HFFc6 (cell line): ENCODE results near the gene ZNF831. TPM values are rescaled to one million over a fixed set of nuclear protein-coding genes. Genes with fewer than 3 reads are reported as not detected.

Experiments used
- DNase-seq: peaks from one replicate; pipeline ENCODE4 v3.0.0-alpha.2; 2018
- H3K27ac Mint-ChIP-seq: 2 replicates; pipeline ENCODE4 v1.8.0; 2020; ENCODE audit warnings: mild to moderate bottlenecking, mixed read lengths
- H3K27me3 Mint-ChIP-seq: 2 replicates; pipeline ENCODE4 v1.8.0; 2021; ENCODE audit warnings: mild to moderate bottlenecking, moderate library complexity, mixed read lengths; ENCODE audit not compliant: insufficient read depth
- H3K36me3 Mint-ChIP-seq: 2 replicates; pipeline ENCODE4 v1.8.0; 2021; ENCODE audit warnings: low read depth, mixed read lengths
- H3K4me1 Mint-ChIP-seq: 2 replicates; pipeline ENCODE4 v1.8.0; 2020; ENCODE audit warnings: low read depth, mixed read lengths
- H3K4me3 Mint-ChIP-seq: 2 replicates; pipeline ENCODE4 v1.8.0; 2020; ENCODE audit warnings: mild to moderate bottlenecking, moderate library complexity, mixed read lengths
- H3K9me3 Mint-ChIP-seq: 2 replicates; pipeline ENCODE4 v1.8.0; 2020; ENCODE audit warnings: mild to moderate bottlenecking, mixed read lengths
- CTCF ChIP-seq: fragments of 200-600 bp; sonication (generic); IDR thresholded peaks from 2 replicates; pipeline ENCODE4 v1.5.0; 2021; ENCODE audit warnings: antibody characterized with exemption, mild to moderate bottlenecking
- total RNA-seq, 6 experiments: library from RNA; stranded (reverse); fragmentation: NEBNext Ultra II Directional; extraction: Animal tissue kit (Norgen Biotek cat#: 25700); gene quantifications; 2 replicates in 1 of 6; 3 replicates in 5 of 6; pipeline ENCODE4 v1.2.3, GENCODE V29; 2021

The ZNF831 gene
- total RNA-seq, 6 experiments from 2014 or later, result not detected

DNA sequence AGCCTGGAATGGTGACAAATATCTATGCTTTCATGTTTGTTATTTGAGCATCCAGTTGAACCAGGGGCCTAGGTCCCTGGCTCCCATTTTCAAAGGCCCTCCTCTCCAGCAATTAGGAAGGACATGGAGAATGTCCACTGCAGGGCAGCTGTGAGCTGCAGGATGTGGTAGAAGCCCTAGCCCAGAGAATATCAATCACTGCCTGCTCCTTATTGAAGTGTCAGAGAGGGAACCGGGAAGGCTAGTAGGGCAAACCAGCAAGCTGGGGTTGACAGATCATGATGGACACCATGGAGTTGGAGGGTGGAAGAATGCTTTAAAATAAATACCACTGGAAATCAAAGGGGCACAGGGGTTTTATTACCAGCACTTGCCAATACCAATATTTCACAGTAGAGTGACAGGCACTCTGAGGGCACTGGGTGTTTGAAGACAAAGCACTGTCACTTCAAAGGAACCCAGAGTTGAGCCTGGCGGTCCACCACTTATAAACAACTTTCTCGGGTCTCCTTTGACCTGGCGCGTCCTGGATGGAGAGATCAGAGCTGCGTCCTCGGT, 47.7 kb downstream of the ZNF831 start:
- DNase-seq, result no peak
- no peaks in the 10 kb centered on the region for H3K4me1 Mint-ChIP-seq
- H3K9me3 Mint-ChIP-seq, result no peaks in the 10 kb centered on the region
- TF ChIP-seq CTCF, result no peak
- H3K27me3 Mint-ChIP-seq, result peaks cover 13% of the 10 kb centered on the region
- H3K36me3 Mint-ChIP-seq, result no peaks in the 10 kb centered on the region
- H3K4me3 Mint-ChIP-seq, result no peak overlapping the region
- H3K27ac Mint-ChIP-seq, result no peak overlapping the region

GRCh38 chr20:59214073-59214472, 50.5 kb downstream of the ZNF831 start:
- no peak for DNase-seq
- Mint-ChIP-seq H3K4me1 (no peaks in the 10 kb centered on the region), H3K9me3 (no peaks in the 10 kb centered on the region), H3K27me3 (peaks cover 12% of the 10 kb centered on the region), H3K4me3 (no peak overlapping the region), H3K36me3 (no peaks in the 10 kb centered on the region), H3K27ac (no peak overlapping the region)
- no peak for TF ChIP-seq CTCF

DNA sequence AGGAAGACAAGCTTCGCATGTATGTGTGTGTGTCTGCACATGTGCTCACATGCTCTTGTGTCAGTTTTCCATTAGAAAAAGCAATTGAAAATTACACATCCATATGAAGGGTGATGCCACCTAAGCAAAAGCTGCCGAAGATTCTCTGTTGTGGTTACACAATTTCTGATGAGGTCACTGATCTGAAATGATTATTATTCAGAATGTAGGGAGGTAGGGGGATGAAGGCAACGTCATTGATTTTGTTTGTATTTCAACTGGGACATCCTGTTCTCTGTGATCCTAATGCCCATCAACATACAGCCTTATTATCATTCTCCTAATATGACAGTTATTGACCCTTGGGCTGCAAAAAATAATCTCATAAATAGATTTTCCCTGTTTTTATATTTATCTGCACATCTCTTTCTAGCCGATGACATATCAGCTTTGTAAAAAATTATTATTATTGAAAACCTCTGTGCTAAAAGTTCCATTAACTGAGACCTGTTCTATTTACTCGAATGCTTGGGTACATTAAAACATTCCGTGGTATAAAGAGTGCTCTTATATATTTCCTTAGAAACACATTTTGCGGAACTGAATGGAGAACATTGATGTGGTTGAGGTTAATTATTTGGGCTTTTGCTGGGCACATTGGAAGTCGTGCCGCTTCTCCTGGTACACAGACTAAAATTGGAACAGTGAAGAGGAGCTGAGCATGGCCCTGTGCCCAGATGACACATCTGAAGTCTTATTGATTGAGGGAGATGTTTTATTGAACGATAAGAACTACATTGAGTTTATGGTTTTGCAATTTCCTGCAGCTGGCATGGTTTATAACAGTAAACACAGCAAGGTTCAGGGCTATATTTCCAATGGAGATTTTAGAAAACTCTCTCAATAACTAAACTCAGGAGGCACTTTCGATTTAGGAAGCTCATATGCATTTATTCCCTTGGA, 51.3 kb downstream of the ZNF831 start:
- DNase-seq, result no peak
- TF ChIP-seq CTCF, result no peak
- H3K9me3 Mint-ChIP-seq, result no peaks in the 10 kb centered on the region
- no peaks in the 10 kb centered on the region for H3K36me3 Mint-ChIP-seq
- H3K4me1 Mint-ChIP-seq, result no peaks in the 10 kb centered on the region
- no peak overlapping the region for H3K27ac Mint-ChIP-seq
- peaks cover 17% of the 10 kb centered on the region for H3K27me3 Mint-ChIP-seq
- H3K4me3 Mint-ChIP-seq, result no peak overlapping the region

DNA sequence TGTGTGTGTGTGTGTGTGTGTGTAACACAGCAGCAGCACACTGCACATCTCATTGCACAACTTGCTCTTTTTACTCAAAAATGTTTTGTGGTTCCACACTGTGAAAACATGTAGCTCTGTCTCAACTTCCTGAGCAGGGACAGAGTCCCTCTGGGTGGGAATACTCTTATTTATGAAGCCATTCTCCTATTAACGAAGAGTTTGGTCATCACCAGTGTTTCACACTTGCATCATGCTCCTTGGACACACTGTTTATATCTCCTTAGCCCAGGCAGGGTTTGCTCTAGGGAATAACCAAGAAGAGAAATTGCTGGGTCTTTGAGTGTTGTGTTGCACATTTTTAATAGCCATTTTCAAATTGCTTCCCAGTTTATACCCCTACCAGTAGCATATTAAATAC, 53.6 kb downstream of the ZNF831 start:
- Mint-ChIP-seq H3K27me3 (peaks cover 26% of the 10 kb centered on the region), H3K4me3 (no peak overlapping the region), H3K4me1 (no peaks in the 10 kb centered on the region; the same call in 1 of the 2 replicates), H3K36me3 (no peaks in the 10 kb centered on the region), H3K9me3 (no peaks in the 10 kb centered on the region), H3K27ac (no peak overlapping the region)
- no peak for TF ChIP-seq CTCF
- DNase-seq, result no peak

GRCh38 chr20:59217794-59218280, 54.2 kb downstream of the ZNF831 start:
- TF ChIP-seq CTCF, result no peak
- H3K9me3 Mint-ChIP-seq, result no peaks in the 10 kb centered on the region
- no peak overlapping the region for H3K4me3 Mint-ChIP-seq
- no peak for DNase-seq
- H3K36me3 Mint-ChIP-seq, result no peaks in the 10 kb centered on the region
- peaks cover 5% of the 10 kb centered on the region for H3K4me1 Mint-ChIP-seq
- peaks cover 28% of the 10 kb centered on the region for H3K27me3 Mint-ChIP-seq
- H3K27ac Mint-ChIP-seq, result no peak overlapping the region
